CD8-positive, alpha-beta memory T cell (primary cell): ENCODE measurements around the gene EIF2B4. TPM values are rescaled to one million over a fixed set of nuclear protein-coding genes. Genes with fewer than 3 reads are reported as not detected.
A peak's percentile ranks its signal among the peaks of the same experiment; 100 is the strongest.

Experiments
- CTCF ChIA-PET: fragments of 350-600 bp; sonication (Branson Sonifier 250); formaldehyde crosslinking; loops from one replicate; lab custom pipeline; 2021; ENCODE audit warnings: antibody characterized with exemption; lab: Charles Lee
- POLR2A ChIA-PET: fragments of 350-600 bp; sonication (Branson Sonifier 250); formaldehyde crosslinking; loops from one replicate; lab custom pipeline; 2021; ENCODE audit warnings: antibody characterized with exemption; lab: Charles Lee
- DNase-seq, 5 donors: peaks; one replicate each; pipeline versions ENCODE4 v3.0.0 to v3.0.0-alpha.2; 2020 to 2022; ENCODE audit warnings: mixed read lengths in 1 of 5
- H3K27ac ChIP-seq: one replicate; pipeline ENCODE4 v1.7.0; 2013; ENCODE audit warnings: low read depth, mild to moderate bottlenecking, low read length, moderate library complexity
- H3K27me3 ChIP-seq: 2 replicates; pipeline ENCODE4 v1.7.0; 2013; ENCODE audit warnings: low read length, mild to moderate bottlenecking; ENCODE audit not compliant: insufficient read depth, poor library complexity, severe bottlenecking
- H3K36me3 ChIP-seq: 2 replicates; pipeline ENCODE4 v1.7.0; 2013; ENCODE audit warnings: mild to moderate bottlenecking, low read length, moderate library complexity; ENCODE audit not compliant: insufficient read depth
- H3K4me1 ChIP-seq: 2 replicates; pipeline ENCODE4 v1.7.0; 2013; ENCODE audit warnings: mild to moderate bottlenecking, low read length, moderate library complexity; ENCODE audit not compliant: insufficient read depth
- H3K4me3 ChIP-seq: 2 replicates; pipeline ENCODE4 v1.7.0; 2013; ENCODE audit warnings: mild to moderate bottlenecking, low read length
- H3K9me3 ChIP-seq: 2 replicates; pipeline ENCODE4 v1.7.0; 2013; ENCODE audit warnings: mild to moderate bottlenecking, low read length
- H3K27ac Mint-ChIP-seq, 8 donors: one replicate each; pipeline ENCODE4 v1.8.0; 2020 to 2021; ENCODE audit warnings: mixed read lengths in 8 of 8, mild to moderate bottlenecking in 6 of 8, inconsistent platforms in 3 of 8, moderate library complexity in 3 of 8
- H3K27me3 Mint-ChIP-seq, 2 donors: one replicate each; pipeline ENCODE4 v1.8.0; 2020 to 2021; ENCODE audit warnings: mixed read lengths in 2 of 2, mild to moderate bottlenecking in 1 of 2, moderate library complexity in 1 of 2
- H3K36me3 Mint-ChIP-seq, 3 donors: one replicate each; pipeline ENCODE4 v1.8.0; 2020 to 2021; ENCODE audit warnings: mixed read lengths in 3 of 3, inconsistent platforms in 1 of 3, mild to moderate bottlenecking in 1 of 3
- H3K4me1 Mint-ChIP-seq, 3 donors: one replicate each; pipeline ENCODE4 v1.8.0; 2020 to 2021; ENCODE audit warnings: mixed read lengths in 3 of 3, inconsistent platforms in 1 of 3, mild to moderate bottlenecking in 1 of 3
- H3K4me3 Mint-ChIP-seq, 7 donors: one replicate each; pipeline ENCODE4 v1.8.0; 2020 to 2021; ENCODE audit warnings: mixed read lengths in 7 of 7, mild to moderate bottlenecking in 6 of 7, moderate library complexity in 4 of 7, inconsistent platforms in 2 of 7
- H3K9me3 Mint-ChIP-seq, 5 donors: one replicate each; pipeline ENCODE4 v1.8.0; 2020 to 2022; ENCODE audit warnings: mixed read lengths in 5 of 5, mild to moderate bottlenecking in 3 of 5, moderate library complexity in 2 of 5, inconsistent platforms in 1 of 5
- polyA plus RNA-seq: library from polyadenylated mRNA; unstranded; fragments of 300-500 nt; fragmentation: Illumina TruSeq; gene quantifications from one replicate; pipeline ENCODE4 v1.2.3, GENCODE V29; 2021
- total RNA-seq, 2 experiments: library from RNA; stranded (reverse); gene quantifications; one replicate each; pipeline ENCODE4 v1.2.3, GENCODE V29; 2021

EIF2B4 gene
- total and polyA plus RNA-seq, 3 experiments from 2014 or later = 32.7 to 47.1 (median 46.6) TPM

- Histone ChIP-seq H3K4me3 (no peak overlapping the region), H3K27me3 (no peaks in the 10 kb centered on the region), H3K4me1 (peaks cover 5% of the 10 kb centered on the region), H3K27ac (no peak overlapping the region), H3K36me3 (no peaks in the 10 kb centered on the region), H3K9me3 (no peaks in the 10 kb centered on the region)
- Mint-ChIP-seq H3K27me3 (no peaks in the 10 kb centered on the region), H3K4me3 (peak overlapping the region in 1 of 7 donors; percentile 38), H3K4me1 (peaks cover 32 to 70% (median 61%) of the 10 kb centered on the region in 3 donors), H3K27ac (peak overlapping the region; percentile 11 to 91 (median 66)), H3K9me3 (no peaks in the 10 kb centered on the region), H3K36me3 (peaks cover 0 to 33% (median 4%) of the 10 kb centered on the region in 3 donors)
- DNase-seq = no peak
- POLR2A ChIA-PET = interaction anchor here (0.6 kb wide), 1 partner anchor 9 kb away, joined by 3 read pairs; the partner anchor contains the start of gene PPM1G
- CTCF ChIA-PET = no interaction called here
Observed at GRCh38 chr2:27400348-27401135, 30.4 kb upstream of the EIF2B4 start.

GRCh38 chr2:27398962-27399361, 28.8 kb upstream of the EIF2B4 start:
- no peak overlapping the region for H3K27ac ChIP-seq
- Mint-ChIP-seq H3K27me3 (no peaks in the 10 kb centered on the region), H3K27ac (peak overlapping the region in 2 of 8 donors; percentile 72 to 89), H3K4me3 (peak overlapping the region in 1 of 7 donors; percentile 28), H3K36me3 (peaks cover 0 to 26% (median 4%) of the 10 kb centered on the region in 3 donors), H3K9me3 (no peaks in the 10 kb centered on the region), H3K4me1 (peaks cover 35 to 63% (median 63%) of the 10 kb centered on the region in 3 donors)
- no peak for DNase-seq
- CTCF ChIA-PET = no interaction called here
- no peaks in the 10 kb centered on the region for H3K36me3 ChIP-seq
- H3K27me3 ChIP-seq = no peaks in the 10 kb centered on the region
- H3K4me3 ChIP-seq = no peak overlapping the region
- H3K4me1 ChIP-seq = peaks cover 5% of the 10 kb centered on the region
- POLR2A ChIA-PET = no interaction called here
- H3K9me3 ChIP-seq = no peaks in the 10 kb centered on the region

- H3K9me3 Mint-ChIP-seq = no peaks in the 10 kb centered on the region
- no peaks in the 10 kb centered on the region for H3K9me3 ChIP-seq
- no peak for DNase-seq
- ChIA-PET POLR2A (no interaction called here), CTCF (interaction anchor here (1.5 kb wide), 1 partner anchor 20 kb away, joined by 3 read pairs; no protein-coding TSS in a partner anchor)
- peaks cover 0 to 28% (median 7%) of the 10 kb centered on the region in 3 donors for H3K36me3 Mint-ChIP-seq
- H3K4me3 ChIP-seq = no peak overlapping the region
- peaks cover 22% of the 10 kb centered on the region for H3K4me1 ChIP-seq
- no peak overlapping the region for H3K27ac ChIP-seq
- peaks cover 34 to 61% (median 60%) of the 10 kb centered on the region in 3 donors for H3K4me1 Mint-ChIP-seq
- no peaks in the 10 kb centered on the region for H3K36me3 ChIP-seq
- peak overlapping the region in 1 of 7 donors; percentile 19 for H3K4me3 Mint-ChIP-seq
- no peaks in the 10 kb centered on the region for H3K27me3 ChIP-seq
- no peaks in the 10 kb centered on the region for H3K27me3 Mint-ChIP-seq
- H3K27ac Mint-ChIP-seq = peak overlapping the region in 3 of 8 donors; percentile 63 to 82 (median 75)
Observed at GRCh38 chr2:27393225-27393624, 23.1 kb upstream of the EIF2B4 start.

DNA sequence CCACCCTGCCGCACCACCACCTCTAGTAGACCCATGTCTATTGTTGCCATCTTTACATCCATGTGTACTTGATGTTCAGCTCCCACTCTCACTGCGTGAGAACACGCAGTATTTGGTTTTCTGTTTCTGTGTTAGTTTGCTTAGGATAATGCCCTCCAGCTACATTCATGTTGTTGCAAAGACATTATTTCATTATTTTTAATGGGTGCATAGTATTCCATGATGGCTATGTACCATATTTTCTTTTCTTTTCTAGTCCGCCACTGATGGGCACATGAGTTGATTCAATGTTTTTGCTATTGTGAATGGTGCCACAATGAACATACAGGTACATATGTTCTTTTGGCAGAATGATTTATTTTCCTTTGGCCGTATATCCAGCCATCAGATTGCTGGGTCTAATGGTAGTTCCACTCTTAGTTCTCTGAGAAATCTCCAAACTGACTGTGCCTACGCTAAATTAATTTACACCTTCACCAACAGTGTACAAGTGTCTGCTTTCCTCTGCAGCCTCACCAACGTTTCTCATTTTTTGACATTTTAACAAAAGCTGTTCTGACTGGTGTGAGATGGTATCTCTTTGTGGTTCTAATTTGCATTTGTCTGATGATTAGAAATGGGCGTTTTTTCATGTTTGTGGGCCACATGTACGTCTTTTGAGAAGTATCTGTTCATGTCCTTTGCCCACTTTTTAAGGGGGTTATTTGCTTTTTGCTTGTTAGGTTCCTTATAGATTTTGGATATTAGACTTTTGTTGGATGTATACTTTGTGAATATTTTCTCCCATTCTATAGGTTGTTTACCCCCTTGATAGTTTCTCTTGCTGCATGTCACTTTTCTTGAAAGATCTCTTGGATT, 20.9 kb upstream of the EIF2B4 start:
- ChIA-PET POLR2A (interaction anchor here (0.7 kb wide), 1 partner anchor 1768 kb away, joined by 3 read pairs; no protein-coding TSS in a partner anchor), CTCF (interaction anchor here (1.0 to 1.4 kb wide), 3 partner anchors 37 to 293 kb away, joined by 3 to 5 read pairs (median 3); no protein-coding TSS in a partner anchor)
- Mint-ChIP-seq H3K27me3 (no peaks in the 10 kb centered on the region), H3K27ac (peak overlapping the region; percentile 38 to 95 (median 92)), H3K9me3 (no peaks in the 10 kb centered on the region), H3K4me1 (peaks cover 26 to 44% (median 43%) of the 10 kb centered on the region in 3 donors), H3K4me3 (peak overlapping the region; percentile 48 to 81 (median 70)), H3K36me3 (peaks cover 0 to 34% (median 5%) of the 10 kb centered on the region in 3 donors)
- no peaks in the 10 kb centered on the region for H3K9me3 ChIP-seq
- peak overlapping the region; percentile 44 for H3K27ac ChIP-seq
- no peak overlapping the region for H3K4me3 ChIP-seq
- peaks cover 22% of the 10 kb centered on the region for H3K4me1 ChIP-seq
- peak in 1 of 5 donors; percentile 70 for DNase-seq
- H3K27me3 ChIP-seq = no peaks in the 10 kb centered on the region
- peaks cover 5% of the 10 kb centered on the region for H3K36me3 ChIP-seq

DNA sequence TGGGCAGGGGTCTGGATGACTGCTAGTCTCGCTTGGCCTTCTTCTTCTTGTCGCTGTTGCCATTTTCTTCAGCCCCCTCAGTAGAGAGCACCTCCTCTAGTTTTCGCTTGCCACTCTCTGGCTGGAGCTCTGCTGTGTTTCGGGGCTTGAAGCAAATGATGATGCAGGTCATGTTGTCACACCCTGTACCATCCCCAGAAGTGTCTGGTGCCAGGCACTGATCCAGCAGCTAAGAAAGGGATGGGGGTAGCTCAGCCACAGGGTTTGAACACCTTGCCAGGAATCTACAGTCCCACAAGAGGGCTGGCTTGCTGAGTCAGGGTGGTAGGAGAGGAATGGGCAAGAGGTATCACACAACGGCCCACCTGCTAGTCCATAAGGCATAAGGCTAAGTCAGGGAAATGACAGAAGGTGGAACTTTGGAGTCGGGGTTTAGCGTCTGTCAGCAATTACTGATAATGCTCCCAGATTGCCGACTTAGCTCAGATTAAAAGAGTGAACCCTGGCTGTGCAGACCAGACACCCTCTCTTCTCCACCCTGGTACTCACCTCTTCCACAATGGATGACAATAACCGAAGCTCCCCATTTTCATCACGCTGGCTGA, 11.5 kb upstream of the EIF2B4 start:
- DNase-seq = no peak
- Histone ChIP-seq H3K27ac (peak overlapping the region; percentile 74), H3K9me3 (no peaks in the 10 kb centered on the region), H3K36me3 (peaks cover 29% of the 10 kb centered on the region), H3K27me3 (no peaks in the 10 kb centered on the region), H3K4me3 (no peak overlapping the region), H3K4me1 (peaks cover 20% of the 10 kb centered on the region)
- H3K4me1 Mint-ChIP-seq = peaks cover 23 to 34% (median 28%) of the 10 kb centered on the region in 3 donors
- peak overlapping the region; percentile 87 to 97 (median 94) for H3K27ac Mint-ChIP-seq
- H3K4me3 Mint-ChIP-seq = peak overlapping the region; percentile 62 to 95 (median 90)
- ChIA-PET POLR2A (no interaction called here), CTCF (interaction anchor here (4.0 kb wide), 1 partner anchor 11 kb away, joined by 21 read pairs; the partner anchor contains the start of genes EIF2B4 and SNX17)
- H3K9me3 Mint-ChIP-seq = no peaks in the 10 kb centered on the region
- peaks cover 0 to 84% (median 21%) of the 10 kb centered on the region in 3 donors for H3K36me3 Mint-ChIP-seq
- H3K27me3 Mint-ChIP-seq = no peaks in the 10 kb centered on the region

DNA sequence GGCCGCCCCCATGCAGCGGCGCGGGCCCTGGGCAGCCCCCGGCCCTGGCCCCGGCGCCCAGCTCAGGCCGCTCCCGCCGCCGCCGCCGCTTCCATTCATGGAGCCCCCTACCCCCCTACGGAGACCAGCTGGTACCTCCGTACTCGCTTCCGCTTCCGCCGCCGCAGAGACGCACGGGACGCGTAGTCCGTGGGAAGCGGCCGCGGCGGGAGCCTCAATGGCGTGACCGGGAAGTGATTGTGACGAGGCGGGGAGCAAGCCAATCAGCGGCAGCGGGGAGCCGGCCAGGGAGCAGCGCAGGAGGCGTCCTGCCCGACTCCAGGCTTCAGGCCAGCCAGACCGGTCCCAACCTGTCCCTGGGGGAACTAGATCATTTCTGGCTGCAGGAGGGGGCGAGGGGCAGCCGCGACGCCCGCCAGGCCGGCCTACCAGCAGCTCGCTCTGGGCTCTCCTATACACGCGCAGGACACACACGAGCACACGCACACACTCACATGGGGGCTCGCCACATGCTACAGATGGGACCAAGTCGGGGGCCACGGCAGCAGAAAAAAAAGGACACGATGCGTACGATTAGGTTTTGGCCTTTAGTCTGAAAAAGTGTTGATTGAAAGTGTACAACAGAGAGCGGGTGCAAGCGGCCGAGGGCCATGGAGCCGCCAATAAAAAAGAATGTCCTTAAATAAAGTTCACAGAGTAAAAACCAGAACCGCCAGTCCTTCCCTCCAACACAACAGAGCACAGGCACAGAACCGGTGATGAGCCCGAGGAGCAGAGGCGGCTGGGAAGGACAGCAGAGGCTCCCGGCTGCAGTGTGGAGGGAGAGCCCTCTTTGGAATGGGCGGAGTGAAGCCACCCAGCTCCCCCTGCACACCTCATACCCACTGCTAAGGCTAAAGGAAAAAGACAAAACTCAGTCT, 10.7 kb upstream of the EIF2B4 start, which contains the start of gene ZNF513:
ZNF513 (minus strand) TSS at position 109 of the 920 bp plus-strand sequence. CDS start 208 bp downstream, outside the sequence.
- Mint-ChIP-seq H3K9me3 (no peaks in the 10 kb centered on the region), H3K27ac (peak within 1 kb of the TSS; percentile 92 to 97 (median 96)), H3K36me3 (peaks cover 0 to 87% (median 22%) of the 10 kb centered on the region in 3 donors), H3K4me3 (peak within 1 kb of the TSS; percentile 87 to 95 (median 90)), H3K27me3 (no peaks in the 10 kb centered on the region), H3K4me1 (peaks cover 23 to 36% (median 28%) of the 10 kb centered on the region in 3 donors)
- ChIA-PET CTCF (interaction anchor here (1.9 to 4.0 kb wide), 2 partner anchors 11 to 29 kb away, joined by 7 to 21 read pairs; partner anchors contain the start of genes EIF2B4, PPM1G and SNX17), POLR2A (interaction anchor here (0.6 to 2.6 kb wide), 5 partner anchors 9 to 48 kb away, joined by 3 to 18 read pairs (median 7); partner anchors contain the start of genes GTF3C2 and PPM1G)
- Histone ChIP-seq H3K9me3 (no peaks in the 10 kb centered on the region), H3K4me3 (peak within 1 kb of the TSS; percentile 78), H3K27ac (peak within 1 kb of the TSS; percentile 83), H3K36me3 (peaks cover 34% of the 10 kb centered on the region), H3K4me1 (peaks cover 20% of the 10 kb centered on the region), H3K27me3 (no peaks in the 10 kb centered on the region)
- DNase-seq = peak; percentile 78 to 87 (median 84)
